Measurements from ENCODE around the gene HAVCR1.
"Not testable (repeated sequence)": the region's sequence is repeated elsewhere in the genome, so short reads cannot be mapped to it uniquely, and the experiment has no call there.

The HAVCR1 gene

DNA sequence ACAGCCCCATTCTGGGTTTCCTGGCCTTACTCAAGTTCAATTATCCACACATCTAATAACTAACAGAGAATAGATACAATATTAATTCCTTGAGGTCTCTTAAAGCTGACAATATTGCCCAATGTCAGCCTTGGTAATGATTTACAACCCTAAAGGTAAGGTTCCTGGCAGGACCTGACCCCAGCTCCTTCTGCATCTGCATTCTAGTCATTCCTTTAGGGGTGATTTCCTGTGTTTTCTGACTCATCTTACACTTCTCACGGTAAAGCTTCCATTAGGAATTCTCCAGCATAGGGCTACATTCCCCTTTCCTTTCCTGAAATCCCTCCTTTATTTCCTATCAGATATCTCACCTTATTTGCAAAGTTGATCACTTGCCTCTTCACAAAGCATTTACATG, 9.3 kb downstream of the HAVCR1 start:
- DNase-seq (ENCODE audit: low spot score), result no peak

DNA sequence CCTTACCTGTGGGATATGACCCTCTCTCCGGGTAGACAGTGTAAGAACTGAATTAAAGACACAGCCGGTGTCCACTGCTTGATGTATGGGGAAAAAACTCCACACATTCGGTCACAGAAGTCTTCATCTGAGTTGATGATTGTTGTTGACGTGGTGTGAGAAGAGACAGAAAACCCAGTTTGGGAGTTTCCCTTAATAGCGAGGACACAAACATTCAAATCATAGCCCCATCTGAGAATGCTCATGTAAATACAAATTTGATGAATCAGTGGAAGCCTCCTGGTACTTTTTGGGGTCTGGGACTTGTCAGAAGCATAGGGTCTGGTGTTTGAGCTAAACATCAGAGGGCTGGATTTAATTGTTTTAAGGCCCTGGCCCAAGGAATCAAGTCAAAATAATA, 11.0 kb downstream of the HAVCR1 start:
- no peak for DNase-seq (ENCODE audit: low spot score)

DNA sequence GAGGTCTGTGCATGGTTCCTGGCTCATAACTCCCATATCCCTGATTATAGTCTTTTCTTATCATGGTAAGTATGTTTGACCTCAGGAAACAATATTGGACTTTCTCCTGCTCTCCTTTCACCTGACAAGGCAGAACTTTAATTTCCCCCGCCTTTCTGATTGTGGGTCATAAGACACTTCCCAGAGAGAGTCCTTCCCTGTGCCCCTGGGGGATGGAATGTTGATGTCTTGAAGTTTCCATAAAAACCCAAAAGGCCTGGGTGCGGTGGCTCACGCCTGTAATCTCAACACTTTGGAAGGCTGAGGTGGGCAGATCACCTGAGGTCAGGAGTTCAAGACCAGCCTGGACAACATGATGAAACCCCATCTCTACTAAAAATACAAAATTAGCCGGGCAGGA, 11.9 kb downstream of the HAVCR1 start:
- not testable (repeated sequence) for DNase-seq (ENCODE audit: low spot score)

DNA sequence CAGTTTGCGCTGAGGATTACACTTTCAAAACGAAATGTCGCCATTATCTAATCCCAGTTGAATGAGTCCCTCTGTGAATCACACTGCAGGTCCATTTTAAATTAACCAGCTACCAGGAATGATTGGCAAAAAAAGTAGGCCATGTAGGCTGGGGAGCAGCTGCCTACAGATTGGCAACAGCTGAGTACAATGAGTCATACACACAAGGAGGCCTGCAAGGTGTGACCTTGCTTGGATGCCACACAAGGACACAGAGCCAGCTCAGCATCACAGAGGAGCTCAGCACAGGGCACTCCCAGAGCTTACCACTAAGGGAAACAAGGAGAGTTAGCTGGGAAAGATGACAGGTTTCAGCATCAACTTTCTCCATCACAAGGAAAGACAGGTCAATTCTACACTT, 12.9 kb downstream of the HAVCR1 start:
- no peak for DNase-seq (ENCODE audit: low spot score)

DNA sequence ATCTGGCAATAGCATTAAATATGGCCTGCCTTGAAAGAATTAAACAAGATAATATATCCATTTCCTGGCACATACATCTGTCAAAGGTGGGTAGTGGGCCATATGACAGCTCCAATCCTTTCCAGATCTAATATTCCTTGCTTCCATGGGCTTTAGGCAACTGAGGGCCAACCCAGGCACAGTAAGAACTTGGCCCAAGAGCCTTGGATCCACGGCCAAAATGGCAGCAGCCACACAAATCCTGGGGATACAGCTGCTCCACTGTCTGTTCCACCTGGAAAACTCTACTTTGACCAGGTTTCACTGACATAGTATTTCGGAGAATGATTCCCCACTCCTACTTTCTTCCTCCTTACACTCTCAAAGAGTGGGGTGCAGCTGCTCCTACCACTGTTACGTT, 13.3 kb downstream of the HAVCR1 start:
- DNase-seq (ENCODE audit: low spot score), result no peak

DNA sequence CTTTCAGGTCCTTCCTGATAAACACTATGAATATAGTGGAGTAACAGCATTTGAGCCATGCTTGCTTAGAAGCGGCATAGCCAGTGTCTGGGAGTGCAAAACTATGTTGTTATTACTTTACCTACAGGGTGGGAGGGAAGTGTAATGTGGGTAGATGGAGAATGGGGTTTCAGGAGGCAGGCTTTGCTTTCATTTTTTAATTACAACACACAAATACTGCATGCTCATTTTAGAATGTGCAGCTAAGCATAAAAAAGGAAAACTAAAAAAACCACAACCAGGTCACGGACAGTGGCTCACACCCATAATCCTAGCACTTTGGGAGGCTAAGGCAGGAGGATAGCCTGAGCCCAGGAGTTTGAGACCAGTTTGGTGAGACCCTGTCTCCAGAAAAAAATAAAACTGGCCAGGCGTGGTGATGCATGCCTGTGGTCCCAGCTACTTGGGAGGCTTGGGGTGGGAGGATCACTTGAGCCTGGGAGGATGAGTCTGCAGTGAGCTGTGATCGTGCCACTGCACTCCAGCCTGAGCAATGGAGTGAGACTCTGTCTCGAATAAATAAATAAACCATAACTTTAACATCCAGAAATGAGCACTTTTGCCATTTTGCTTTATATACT, 20.2 kb downstream of the HAVCR1 start:
- DNase-seq (ENCODE audit: low spot score), result no peak

DNA sequence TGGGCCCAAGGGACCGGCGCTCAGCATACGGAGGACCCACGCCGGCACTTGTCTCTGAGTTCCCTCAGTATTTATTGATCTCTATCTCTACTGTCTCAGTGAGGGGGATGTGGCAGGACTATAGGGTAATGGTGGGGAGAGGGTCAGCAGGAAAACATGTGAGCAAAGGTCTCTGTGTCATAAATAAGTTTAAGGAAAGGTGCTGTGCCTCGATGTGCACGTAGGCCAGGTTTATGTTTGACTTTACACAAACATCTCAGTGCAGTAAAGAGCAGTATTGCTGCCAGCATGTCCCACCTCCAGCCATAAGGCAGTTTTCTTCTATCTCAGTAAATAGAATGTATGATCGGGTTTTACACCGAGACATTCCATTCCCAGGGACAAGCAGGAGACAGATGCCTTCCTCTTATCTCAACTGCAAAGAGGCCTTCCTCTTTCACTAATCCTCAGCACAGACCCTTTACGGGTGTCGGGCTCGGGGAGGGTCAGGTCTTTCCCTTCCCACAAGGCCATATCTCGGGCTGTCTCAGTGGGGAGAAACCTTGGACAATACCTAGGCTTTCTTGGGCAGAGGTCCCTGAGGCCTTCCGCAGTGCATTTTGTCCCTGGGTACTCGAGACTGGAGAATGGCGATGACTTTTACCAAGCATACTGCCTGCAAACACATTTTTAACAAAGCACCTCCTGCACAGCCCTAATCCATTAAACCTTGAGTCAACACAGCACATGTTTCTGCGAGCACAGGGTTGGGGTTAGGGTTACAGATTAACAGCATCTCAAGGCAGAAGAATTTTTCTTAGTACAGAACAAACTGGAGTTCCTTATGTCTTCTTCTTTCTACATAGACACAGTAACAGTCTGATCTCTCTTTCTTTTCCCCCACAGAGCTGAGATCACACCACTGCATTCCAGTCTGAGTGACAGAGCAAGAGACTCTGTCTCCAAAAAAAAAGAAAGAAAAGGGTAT, 24.5 kb downstream of the HAVCR1 start:
- not testable (repeated sequence) for DNase-seq (ENCODE audit: low spot score)

DNA sequence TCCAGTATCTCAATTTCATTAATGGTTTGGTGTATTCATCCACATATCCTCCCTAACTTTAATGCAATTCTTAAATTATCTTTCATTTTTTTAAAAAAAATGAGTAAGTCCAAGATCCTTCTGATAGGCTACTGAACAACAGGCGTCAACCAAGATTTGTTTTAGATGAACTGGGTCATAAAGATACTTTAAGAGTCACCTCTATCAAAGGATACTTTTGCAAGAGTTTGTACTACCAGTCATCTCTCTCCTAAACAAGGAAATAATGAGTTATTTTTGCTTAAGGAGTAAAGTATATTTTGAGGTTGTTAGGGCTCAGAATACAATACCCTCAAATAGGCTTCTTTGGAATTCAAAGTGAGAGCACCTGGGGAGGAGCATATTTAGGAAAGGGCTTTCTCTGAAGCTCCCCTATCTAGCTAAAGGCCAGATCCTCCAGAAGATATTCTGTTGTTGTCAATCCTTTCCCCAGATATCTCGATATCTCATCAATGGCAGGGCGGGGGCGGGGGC, 25.8 kb downstream of the HAVCR1 start:
- no peak for DNase-seq (ENCODE audit: low spot score)

DNA sequence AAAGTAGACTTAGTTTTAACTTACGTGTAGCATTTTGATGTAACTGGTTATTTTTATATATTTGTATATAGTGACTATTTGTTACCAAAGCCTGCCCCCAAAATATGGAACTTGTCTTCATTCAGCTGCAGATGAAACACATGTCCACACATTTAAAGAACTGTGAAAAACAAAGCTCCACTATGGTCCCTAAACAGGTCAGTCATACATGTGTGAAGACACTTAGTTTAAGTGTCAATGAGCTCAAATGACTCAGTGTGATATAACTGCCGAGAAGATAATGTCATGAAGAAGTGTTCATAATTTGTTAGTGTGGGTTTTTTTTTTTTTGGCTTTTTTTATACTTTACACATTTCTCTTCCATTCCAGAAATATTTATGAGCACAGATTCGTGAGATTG, 28.2 kb downstream of the HAVCR1 start:
- no peak for DNase-seq (ENCODE audit: low spot score)

DNA sequence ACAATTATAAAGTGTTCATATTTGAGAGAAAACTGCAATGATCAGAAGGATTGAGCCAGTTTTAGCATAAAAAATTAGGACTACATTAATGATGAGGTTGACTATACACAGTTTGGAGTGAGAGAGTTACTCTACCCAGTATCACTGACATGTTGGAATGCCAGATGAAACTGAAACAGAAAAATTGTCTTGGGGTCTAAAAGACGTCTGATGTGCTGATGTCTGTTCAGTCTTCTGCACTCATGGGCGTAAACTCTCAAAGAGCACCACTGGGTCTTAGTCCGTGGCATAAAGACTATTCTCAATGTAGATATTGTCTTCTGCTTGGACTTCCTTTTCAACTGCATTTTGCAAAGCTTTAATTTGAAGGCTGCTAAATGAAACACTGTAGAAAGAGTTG, 29.5 kb downstream of the HAVCR1 start:
- no peak for DNase-seq (ENCODE audit: low spot score)

DNA sequence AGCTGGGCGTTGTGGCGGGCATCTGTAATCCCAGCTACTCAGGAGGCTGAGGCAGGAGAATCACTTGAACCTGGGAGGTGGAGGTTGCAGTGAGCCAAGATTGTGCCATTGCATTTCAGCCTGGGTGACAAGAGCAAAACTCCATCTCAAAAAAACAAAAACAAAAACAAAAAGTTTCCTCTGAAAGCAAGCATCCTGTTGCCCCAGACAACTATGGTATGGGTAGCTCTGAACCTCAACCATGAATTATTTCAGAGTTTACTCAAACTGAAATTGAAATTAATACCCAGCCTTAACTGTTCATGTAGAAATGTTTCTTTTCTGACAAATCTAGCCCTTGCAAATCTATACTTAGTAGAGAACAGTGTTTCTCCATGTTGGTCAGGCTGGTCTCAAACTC, 31.3 kb downstream of the HAVCR1 start:
- not testable (repeated sequence) for DNase-seq (ENCODE audit: low spot score)

DNA sequence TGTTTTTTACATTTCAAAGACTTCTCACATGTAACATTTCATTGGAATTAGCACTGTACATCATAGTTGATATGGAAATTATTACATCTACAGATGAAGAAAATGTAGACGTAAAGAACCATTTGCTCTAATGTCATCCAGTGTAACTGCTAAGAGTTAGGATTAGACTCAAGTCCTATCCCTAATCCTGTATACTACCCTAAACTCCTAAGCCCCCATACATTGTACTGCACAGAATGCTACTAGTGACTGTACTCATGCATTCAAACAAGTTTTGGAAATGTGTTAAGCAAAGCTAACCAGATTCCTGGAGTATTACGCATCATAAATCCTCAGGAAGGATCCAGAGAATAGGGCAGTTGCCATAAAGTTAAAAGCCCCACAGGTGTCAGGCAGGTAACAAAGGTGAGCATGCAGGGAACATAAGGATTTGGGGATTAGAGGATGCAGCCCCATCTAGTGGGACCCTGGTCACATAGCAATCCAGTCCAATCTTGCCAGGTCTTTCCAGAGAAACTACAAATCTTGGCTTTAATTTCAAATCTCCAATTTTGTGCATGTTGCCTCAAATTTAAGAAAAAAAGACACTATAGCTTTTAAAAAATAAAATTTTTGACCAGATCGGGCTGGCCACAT, 32.0 kb downstream of the HAVCR1 start:
- DNase-seq (ENCODE audit: low spot score), result no peak

DNA sequence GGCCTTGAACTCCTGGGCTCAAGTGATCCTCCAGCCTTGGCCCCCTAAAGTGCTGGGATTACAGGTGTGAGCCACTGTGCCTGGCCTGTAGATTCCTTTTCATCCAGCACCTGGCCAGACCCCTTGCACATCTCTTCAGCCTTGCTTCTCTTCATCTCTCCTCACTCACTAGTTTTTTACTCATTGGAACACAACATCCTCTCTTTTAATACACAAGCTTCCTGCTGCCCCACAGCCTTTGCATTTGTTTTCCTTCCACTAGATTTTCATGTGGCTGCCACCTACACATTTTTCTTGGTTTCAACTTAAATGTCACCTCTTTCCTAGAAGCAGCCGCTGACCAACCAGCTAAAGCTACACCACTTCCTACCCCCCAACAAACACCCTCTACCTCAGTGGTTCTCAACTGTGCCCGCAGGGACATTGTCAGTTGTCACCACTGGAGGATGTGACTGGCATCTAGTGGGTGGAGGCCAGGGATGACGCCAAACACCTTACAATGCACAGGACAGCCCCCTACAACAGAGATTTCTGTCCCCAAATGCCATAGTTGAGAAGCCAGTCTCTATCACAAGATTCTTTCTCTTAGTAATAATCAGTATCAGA, 33.7 kb downstream of the HAVCR1 start:
- DNase-seq (ENCODE audit: low spot score), result no peak

DNA sequence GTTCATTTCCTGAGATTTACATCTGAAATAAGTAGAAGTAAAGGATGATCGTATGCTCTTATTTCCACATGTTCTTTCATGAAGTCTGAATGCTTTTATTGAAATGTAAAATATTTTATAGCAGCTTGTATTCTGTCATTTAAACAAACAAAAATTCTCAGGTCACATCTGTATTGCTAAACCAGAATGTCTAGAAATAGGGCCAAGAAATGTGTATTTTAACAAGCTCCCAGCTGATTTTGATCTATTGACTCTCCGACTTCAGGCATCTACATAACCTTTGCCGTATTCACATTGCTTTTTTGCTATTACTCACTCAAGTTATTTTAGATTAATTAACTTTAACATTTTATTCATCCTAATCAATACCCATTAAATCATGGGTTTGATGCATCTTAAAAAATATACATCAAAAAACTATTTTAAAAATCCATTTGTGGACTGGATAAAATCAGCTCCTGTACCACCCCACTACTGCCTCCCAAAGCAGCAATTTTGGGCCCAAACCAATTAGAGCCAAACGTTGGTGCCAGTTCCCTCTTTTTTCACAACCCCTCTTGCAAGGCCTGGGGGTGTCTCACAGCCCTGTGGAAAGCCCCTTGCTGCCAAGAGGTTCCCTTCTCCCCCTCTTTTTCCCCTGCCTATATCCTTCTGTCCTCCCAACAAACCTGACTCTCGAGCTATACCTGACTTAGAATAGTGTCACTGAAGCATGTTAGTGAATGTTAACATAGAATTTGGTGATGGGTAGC, 34.5 kb downstream of the HAVCR1 start:
- no peak for DNase-seq (ENCODE audit: low spot score)

DNA sequence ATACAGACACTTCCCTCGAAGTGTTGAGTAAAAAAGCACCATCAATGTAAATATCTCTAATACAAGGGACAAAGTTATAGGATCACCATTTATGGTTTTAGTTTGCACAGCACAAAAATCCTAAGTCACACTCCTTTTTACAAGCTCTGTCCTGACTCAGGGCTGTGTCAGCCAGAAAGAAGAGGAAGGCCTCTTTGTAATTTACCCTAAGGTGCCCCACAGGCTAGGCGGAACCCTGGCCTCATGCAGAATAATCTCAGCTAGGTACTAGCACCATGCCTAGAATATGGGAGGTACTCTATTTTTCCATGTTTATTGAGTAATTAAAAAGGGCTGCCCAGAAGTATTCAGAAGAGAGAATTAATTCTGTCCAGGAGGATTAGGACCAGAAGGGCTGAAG, 36.9 kb downstream of the HAVCR1 start:
- DNase-seq (ENCODE audit: low spot score), result no peak

DNA sequence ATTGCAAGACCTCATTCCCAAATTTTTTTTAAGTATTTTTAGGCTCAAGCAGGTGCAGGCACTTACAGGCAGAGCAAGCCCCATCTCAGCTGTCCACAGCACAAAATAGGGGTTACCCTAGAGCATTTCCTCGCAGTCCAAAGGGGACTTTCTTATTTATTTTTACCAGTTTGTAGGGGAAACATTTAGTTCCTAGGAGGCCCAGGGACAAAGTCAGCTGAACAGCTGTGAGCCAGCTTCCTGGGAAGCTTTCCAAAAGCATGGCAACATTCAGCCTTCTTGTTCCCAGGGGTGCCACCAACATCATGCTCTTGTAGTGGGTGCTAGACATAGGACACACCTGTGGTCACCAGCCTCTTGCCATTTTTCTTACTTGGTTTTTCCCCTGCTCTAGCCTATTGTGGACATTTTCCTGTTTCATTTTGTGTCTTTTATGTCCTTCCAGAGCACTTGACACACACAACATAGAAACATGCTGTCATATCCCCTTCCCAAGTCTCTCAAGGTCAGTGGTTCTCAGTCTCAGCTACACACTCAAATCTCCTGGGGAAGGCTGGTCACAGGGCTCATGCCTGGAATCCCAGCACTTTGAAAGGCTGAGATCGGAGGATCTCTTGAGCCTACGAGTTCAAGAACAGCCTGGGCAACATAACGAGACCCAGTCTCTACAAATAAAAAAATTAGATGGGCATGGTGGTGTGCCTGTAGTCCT, 38.2 kb downstream of the HAVCR1 start:
- DNase-seq (ENCODE audit: low spot score), result no peak

DNA sequence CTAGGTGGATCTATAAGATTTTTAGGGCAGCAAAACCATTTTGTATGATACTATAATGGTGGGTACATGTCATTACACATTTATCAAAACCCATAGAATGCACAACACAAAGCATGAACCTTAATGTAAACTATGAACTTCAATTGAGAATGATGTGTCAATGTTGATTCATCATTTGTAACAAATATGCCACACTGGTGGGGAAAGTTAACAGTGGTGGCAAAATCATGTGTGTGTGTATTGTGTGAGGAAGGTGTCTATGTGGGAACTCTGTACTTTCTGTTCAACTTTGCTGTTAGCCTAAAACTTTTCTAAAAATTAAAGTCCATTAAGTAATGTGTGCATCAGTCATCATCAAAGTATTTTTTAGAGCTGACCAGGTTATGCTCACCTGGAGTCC, 38.9 kb downstream of the HAVCR1 start:
- DNase-seq (ENCODE audit: low spot score), result no peak

DNA sequence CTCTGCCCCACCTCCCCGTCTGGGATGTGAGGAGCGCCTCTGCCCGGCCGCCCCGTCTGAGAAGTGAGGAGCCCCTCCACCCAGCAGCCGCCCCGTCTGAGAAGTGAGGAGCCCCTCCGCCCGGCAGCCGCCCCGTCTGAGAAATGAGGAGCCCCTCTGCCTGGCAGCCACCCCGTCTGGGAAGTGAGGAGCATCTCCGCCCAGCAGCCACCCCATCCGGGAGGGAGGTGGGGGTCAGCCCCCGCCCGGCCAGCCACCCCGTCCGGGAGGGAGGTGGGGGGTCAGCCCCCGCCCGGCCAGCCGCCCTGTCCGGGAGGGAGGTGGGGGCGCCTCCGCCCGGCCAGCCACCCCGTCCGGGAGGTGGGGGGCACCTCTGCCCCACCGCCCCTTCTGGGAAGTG, 44.8 kb downstream of the HAVCR1 start:
- DNase-seq (ENCODE audit: low spot score), result not testable (repeated sequence)

DNA sequence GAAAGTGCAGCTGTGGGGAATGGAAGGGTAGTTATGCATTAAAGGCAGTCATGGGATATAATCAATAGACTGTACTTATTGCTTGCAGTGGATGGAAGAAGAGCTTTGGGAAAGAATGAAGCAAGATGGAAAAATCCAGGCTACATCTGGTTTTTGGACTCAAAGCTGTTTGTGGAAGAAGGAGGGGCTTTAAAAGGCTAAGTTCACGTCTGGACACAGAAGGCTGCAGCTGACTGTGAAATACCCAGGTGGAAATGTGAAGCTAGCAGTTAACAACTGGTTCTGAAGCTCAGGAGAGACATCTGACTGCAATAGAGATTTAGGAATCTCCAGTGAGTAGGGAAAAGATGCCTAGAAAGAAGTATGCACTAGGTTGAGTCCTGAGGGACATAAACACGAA, 52.7 kb downstream of the HAVCR1 start:
- DNase-seq (ENCODE audit: low spot score), result no peak

DNA sequence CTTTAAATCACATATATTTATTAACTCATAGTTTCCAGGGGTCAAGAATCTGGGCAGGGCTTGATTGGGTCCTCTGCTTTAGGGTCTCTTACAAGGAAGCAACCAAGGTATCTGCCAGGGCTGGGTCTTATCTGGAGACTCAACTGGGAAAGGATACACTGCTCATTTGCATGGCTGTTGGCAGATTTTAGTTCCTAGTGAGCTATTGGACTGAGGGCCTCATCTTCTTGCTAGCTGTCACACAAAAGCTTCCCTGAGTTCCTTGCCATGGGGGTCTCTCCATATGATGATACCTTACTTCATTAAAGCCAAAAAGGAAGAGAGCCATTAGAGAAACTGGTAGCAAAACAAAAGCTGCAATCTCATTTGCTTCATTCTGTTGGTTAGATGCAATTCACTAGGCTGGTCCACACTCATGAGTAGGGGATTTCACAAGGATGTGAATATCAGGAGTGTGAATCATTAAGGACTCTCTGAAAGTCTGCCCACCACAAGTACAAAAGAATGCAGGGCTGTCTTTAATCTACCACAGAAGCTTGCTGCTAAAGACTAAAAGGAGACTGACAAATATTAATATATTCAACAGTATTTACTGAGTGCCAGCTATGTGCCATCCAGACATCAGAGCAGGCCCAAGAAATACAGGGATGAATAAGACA, 53.9 kb downstream of the HAVCR1 start:
- DNase-seq (ENCODE audit: low spot score), result no peak

DNA sequence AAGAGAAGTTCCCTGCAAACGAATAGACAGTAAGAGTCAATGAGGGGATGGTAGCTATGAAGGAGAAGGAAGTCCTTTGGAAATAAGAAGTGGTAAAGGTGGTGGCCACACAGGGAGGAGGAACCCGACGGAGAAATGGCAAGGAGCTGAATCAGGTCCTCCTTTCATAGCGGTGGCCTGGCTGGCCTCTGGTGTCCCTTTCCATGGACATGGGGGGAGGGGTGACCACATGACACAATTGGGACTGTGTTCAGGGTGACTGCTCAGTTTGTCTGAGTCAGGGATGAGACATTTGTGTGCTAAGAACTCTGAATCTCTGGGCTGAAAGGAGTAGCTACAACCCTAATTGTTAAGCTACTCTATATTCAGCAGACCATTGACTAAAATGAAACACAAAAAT, 67.2 kb downstream of the HAVCR1 start:
- DNase-seq (ENCODE audit: low spot score), result no peak

Data from kidney capillary endothelial cell (primary cell).